ENCODE measurements around the gene MAOA.

MAOA gene

DNA sequence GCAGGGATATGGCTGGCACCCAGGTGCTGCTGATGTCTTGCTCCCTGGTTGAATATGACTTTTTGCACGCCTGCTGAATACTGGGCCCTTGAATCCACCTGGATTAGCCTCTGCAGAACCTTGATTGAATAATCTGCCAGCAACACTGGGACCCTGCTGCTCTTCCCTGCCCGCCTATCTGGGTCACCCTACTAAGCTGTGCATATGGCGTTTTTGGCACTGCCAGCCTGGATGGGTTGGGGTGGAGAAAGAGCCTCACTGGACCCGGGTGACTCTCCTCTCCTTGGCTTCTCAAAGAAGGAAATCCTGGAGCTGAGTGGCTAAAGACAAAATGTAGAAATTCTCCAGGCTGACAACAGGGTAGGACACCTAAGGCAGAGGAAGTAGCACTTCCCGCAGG is 100.0 kb downstream of the MAOA start:
- no peak for DNase-seq (ENCODE audit: low read depth in 2 of 2, low spot score in 1 of 2)

DNA sequence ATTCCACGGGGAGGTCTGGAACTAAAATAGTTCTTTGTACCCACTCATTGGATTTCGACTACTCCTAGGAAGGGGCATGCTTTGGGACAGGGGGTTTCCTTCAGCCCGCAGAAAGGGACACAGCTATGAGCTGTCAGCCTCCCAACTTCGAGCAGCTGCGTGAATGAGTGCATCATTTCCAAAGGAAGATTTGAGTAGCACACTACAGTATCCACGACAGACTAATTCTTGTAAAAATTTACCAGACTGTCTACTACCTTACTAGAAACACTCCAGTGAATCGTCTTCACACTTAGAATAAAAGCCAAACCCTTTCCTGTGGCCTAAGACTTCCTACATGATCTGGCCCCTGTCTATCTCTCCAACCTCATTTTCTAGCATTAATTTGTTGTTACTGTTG is 101.9 kb downstream of the MAOA start:
- no peak for DNase-seq (ENCODE audit: low read depth in 2 of 2, low spot score in 1 of 2)

DNA sequence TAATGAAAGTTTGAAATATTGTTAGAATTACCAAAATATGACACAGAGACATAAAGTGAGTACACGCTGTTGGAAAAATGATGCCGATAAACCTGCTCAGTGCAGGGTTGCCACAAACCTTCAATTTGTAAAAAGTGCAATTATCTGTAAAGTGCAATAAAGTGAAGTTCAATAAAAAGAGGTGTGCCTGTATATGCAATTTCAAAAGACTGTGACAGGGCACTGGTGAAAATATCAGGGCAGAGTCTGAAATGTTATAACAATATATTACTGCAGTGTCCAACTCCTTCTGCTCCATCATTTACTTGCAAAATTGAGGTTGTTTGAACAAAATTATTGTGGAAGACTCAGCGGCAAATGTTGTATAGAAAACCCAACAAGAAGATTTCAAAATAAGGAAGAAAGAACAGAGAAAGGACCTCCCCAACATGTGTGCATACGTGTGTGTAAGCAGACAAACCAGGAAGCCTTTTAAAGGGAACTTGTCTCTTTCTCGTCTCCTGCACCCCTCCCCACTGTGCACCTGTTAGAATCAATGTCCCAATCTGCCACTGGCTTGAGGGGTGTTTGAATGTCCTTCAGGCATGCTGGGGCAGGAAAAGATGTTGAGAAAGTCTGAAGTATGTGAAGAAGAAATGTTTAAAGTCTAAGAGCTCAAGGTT is 130.0 kb downstream of the MAOA start:
- DNase-seq (ENCODE audit: low read depth in 2 of 2, low spot score in 1 of 2) = no peak
